ENCODE results near the gene POLN.

POLN gene

DNA sequence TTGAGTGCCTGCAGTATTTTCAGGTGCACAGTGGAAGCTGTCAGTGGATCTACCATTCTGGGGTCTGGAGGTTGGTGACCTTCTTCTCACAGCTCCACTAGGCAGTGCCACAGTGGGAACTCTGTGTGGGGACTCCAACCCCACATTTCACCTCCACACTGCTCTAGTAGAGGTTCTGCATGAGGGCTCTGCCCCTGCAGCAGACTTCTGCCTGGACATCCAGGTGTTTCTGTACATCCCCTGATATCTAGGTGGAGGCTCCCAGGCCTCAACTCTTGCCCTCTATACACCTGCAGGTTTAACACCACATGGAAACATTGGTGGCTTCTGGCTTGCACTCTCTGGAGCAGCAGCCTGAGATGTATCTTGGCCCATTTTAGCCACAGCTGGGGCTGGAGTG, 216.1 kb downstream of the POLN start:
- Mint-ChIP-seq H3K36me3 (ENCODE audit: low read depth) (no peaks in the 10 kb centered on the region), H3K27ac (no peak overlapping the region), H3K9me3 (peaks cover 31% of the 10 kb centered on the region), H3K27me3 (ENCODE audit: low read depth) (peaks cover 53% of the 10 kb centered on the region), H3K4me1 (peaks cover 13% of the 10 kb centered on the region), H3K4me3 (no peak overlapping the region)
- TF ChIP-seq CTCF (IDR thresholded peaks at IDR 0.05; ENCODE audit: unreplicated experiment in 3 of 3): no peak

- peaks cover 13% of the 10 kb centered on the region for H3K4me1 Mint-ChIP-seq
- peaks cover 47% of the 10 kb centered on the region for H3K27me3 Mint-ChIP-seq (ENCODE audit: low read depth)
- TF ChIP-seq CTCF (IDR thresholded peaks at IDR 0.05; ENCODE audit: unreplicated experiment in 3 of 3): no peak
- H3K4me3 Mint-ChIP-seq: no peak overlapping the region
- H3K9me3 Mint-ChIP-seq: peaks cover 31% of the 10 kb centered on the region
- H3K27ac Mint-ChIP-seq: no peak overlapping the region
- H3K36me3 Mint-ChIP-seq (ENCODE audit: low read depth): no peaks in the 10 kb centered on the region
Measured at GRCh38 chr4:2024683-2025082, 217.2 kb downstream of the POLN start.

All from nephron (organoid).